HG03521 (cell line): ENCODE results near the gene PLK5.

Source experiments
- ATAC-seq: cut with Tn5 transposase; IDR thresholded peaks from one replicate; pipeline ENCODE4 v1.9.1; 2021; ENCODE audit warnings: mild to moderate bottlenecking, moderate library complexity; ENCODE audit not compliant: unreplicated experiment

The PLK5 gene

DNA sequence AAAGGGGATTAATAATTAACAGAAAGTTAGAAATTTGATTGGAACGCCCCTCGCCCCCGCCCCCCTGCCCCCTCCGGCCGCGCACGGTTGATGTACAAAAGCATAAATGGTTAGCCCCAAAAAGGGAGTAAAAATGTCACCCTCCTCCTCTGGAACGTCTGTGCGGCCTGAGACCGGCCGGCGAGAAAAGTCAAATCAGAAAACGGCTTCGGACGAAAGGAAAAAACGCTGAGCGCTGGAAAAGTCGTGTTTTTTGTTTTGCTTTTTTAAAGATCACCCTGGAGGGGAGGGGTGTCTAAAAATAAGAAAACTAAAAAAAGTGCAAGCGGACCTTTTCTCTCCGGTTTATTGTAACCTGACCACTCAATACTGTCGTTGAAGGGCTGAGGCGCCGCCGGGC, 31.1 kb downstream of the PLK5 start:
- ATAC-seq = no peak

DNA sequence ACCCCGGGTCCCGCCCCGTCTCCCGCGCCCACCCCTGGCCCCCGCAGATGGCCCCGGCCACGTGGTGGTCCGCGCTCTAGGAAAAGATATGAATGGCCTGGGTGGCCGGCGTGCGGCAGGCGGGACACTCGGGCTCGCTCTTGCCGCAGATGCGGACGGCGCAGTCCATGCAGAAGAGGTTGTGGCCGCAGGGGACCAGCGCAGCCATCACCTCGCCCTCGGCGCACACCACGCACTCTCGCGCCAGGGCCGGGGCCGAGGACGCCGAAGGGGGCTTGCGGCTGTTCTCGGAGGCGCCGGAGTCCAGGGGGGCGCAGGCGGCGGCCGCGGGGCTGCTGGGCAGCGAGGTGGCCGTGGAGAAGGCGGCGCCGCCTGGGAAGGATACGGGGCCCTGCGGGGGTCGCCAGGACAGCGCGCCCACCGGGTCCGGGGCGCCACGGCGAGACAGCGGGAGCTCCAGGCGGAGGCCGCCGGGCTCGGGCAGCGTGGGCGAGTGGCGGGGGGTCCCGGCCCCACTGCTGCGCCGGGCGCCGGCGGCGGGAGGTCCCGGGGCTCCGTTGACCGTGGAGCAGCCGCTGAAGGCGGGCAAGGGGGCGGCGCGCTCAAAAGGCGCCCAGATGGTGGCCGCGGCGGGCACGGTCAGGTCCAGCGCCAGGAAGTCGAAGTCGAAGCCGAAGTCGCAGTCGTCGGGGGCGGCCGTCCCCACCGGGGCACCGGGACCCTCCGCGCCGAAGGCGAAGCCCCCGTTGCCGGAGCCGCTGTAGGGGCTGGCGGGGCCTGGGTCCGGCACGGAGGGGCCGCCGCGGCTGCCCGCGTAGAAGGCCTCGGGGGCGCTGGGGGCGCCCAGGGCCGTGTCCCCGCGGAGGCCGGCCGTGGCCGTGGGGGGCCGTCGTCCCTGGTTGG, 31.9 kb downstream of the PLK5 start:
- no peak for ATAC-seq

- ATAC-seq = no peak
Observed at GRCh38 chr19:1556390-1557070, 32.7 kb downstream of the PLK5 start.

DNA sequence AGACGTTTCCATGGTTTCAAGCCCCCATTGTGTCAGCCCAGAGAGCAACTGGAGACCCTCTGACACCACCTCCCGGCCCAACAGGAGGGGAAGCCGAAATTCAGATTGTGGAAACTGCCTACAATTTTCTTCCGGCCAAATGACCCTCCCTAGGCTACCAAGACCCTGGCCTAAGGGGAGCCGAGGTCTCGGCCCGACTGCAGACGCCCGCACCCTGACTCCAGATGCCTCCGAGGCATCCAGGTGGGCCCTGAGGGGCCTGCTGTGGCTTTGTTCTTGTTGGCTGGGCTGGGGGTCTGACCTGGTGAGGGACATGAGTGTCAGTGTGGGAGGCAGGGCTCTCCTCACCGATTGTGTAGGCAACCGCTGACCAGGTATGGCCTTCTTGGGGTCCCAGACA, 34.7 kb downstream of the PLK5 start:
- no peak for ATAC-seq

- no peak for ATAC-seq
Observed at GRCh38 chr19:1560286-1560882, 36.5 kb downstream of the PLK5 start.

- ATAC-seq = no peak
Observed at GRCh38 chr19:1561236-1561842, 37.5 kb downstream of the PLK5 start.

DNA sequence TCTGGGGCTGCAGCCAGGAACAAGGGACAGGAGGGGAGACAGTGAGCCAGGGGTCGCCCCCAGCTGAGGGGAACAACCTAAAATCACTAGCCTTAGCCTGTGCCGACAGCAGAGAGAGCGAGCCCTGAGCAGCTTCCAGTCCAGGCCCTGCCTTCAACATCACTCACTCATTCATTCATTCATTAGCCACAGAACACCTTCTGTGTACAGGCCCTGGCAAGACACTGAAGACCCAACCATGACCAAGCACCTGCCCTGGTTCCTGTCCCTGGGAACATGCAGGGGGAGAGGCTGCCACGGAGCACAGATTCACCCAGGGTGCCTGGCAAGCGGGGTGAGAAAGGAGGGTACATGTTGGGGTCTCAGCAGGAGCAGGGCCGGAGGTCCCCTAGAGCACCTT, 39.4 kb downstream of the PLK5 start:
- ATAC-seq = no peak

- no peak for ATAC-seq
Observed at GRCh38 chr19:1566392-1567115, 42.7 kb downstream of the PLK5 start.

DNA sequence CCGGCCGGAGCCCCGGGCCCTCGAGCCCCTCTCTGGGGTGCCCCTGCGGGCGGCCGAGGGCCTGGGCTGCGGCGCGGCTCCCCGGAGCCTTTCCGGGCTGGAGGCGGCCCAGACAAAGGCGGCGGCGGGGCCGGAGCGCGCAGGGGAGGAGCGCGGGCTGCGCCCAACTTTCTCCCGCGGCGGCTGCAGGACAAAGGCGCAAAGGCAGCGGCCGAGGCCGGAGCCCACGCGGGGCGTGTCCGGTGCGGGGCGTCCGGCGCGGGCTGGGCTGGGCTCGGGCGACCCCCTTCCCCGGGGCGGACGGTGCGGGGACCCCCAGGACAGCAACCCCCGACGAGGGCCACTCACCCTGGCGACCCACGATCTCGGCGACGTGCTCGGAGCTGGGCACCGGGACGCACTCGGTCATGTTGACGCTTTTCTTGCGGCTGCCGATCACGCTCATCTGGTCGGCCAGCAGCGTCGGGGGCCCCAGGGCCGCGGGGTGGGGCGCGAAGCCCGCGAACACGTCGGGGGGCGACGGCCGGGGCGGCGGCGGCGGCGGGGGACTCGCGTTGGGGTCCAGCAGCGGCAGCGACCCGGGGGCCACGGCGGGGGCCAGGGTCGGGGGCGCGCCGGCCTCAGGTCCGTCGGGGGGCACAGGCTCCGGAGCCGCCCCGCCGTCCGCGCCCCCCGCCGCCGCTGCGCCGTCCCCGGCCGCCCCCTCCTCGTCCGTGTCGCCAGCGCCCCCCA, 43.4 kb downstream of the PLK5 start:
- ATAC-seq = no peak

DNA sequence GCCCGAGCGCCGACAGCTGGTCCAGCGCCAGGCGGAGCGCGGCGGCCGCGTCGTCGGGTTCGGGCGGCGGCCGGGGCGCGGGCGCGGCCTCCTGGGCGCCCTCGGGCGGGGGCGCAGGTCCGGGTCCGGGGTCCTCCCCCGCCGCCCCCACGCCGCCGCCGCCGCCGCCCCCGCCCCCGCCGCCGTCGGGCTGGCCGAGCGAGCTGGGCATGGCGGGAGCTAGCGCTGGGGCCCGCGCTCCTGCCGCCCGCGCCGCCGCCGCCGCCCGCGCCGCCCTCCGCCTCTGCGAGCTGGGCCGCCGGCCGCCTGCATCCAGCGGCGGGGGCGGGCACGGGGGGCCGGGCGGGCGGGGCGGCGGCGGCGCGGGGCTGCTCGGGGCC, 44.0 kb downstream of the PLK5 start:
- ATAC-seq = peak; percentile 8

- peak; percentile 67 for ATAC-seq
Observed at GRCh38 chr19:1568320-1569019, 44.6 kb downstream of the PLK5 start, which contains the start of gene MEX3D. Gene MEX3D, minus strand, starts transcription at chr19:1568325. Its CDS starts 267 bp downstream, at chr19:1568058.

- no peak for ATAC-seq
Observed at GRCh38 chr19:1569997-1570396, 46.1 kb downstream of the PLK5 start.

DNA sequence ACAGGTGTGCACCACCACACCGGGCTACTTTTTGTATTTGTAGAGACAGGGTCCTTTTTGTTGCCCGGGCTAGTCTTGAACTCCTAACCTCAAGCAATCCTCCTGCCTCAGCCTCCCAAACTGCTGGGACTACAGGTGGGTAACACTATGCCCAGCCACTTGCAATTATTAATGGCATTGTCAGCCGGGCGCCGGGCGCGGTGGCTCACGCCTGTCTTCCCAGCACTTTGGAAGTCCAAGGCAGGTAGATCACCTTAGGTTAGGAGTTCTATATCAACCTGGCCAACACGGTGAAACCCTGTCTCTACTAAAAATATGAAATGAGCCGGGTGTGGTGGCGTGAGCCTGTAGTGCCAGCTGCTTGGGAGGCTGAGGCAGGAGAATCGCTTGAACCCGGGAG, 47.0 kb downstream of the PLK5 start:
- no peak for ATAC-seq

DNA sequence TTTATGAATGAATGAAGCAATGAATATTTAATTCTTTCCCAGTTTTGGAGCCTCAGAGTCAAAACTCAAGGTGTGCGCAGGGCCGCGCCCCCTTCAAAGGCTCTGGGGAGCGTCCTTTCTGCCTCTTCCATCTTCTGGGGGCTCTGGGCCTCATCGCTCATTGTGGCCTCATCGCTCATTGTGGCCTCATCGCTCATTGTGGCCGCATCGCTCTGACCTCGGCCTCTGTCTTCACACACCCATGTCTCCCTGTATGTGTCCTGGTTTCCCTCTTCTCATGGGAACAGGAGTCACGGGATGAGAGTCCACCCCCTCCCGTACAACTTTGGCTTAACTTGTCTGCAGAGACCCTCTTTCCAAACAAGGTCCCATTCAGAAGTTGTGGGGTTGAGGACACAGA, 47.5 kb downstream of the PLK5 start:
- no peak for ATAC-seq

DNA sequence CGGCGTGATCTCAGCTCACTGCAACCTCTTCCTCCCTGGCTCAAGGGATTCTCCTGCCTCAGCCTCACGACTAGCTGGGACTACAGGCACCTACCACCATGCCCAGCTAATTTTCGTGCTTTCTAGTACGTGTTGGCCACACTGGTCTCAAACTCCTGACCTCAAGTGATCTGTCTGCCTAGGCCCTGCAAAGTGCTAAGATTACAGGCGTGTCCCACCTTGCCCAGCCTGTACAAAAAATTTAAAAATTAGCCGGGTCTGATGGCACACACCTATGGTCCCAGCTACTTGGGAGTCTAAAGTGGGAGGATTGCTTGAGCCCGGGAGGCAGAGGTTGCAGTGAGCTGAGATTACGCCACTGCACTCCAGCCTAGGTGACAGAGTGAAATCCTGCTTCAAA, 48.9 kb downstream of the PLK5 start:
- ATAC-seq = no peak

DNA sequence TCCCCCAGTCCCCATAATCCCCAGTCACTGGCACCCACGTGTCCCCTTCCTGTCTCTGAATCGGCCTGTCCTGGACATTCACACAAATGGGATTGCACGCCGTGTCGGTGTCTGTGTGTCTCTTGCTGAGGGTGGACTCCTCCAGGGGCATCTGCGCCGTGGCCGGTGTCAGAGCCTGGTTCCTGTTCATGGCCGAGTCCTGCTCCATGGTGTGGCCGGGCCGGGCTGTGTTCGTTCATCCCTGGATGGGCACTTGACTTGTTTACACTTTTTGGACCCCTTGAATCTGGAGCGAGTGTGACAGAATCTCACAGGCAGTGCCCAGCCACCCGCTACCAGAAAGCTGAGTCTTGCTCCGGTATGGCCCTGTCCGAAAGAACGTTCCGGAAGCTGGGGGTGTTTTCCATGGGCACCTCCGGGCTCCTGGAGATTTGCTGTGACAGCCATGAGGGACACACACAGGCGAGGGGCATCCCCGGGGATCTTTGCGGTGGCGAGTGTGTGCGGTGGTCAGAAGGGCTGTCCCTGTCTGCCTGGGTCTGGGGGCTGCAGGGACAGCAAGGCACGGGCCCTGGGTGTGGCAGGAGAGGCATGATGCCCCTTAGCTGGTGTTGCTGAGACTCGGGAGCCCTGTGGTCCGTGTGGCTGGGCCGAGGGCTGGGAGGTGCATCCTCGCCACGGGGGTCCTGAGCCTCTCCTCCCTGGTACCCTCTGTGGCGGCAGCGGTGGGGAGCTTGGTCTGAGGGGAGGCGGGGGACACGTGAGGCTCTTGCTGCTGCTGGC, 50.7 kb downstream of the PLK5 start:
- ATAC-seq = no peak

DNA sequence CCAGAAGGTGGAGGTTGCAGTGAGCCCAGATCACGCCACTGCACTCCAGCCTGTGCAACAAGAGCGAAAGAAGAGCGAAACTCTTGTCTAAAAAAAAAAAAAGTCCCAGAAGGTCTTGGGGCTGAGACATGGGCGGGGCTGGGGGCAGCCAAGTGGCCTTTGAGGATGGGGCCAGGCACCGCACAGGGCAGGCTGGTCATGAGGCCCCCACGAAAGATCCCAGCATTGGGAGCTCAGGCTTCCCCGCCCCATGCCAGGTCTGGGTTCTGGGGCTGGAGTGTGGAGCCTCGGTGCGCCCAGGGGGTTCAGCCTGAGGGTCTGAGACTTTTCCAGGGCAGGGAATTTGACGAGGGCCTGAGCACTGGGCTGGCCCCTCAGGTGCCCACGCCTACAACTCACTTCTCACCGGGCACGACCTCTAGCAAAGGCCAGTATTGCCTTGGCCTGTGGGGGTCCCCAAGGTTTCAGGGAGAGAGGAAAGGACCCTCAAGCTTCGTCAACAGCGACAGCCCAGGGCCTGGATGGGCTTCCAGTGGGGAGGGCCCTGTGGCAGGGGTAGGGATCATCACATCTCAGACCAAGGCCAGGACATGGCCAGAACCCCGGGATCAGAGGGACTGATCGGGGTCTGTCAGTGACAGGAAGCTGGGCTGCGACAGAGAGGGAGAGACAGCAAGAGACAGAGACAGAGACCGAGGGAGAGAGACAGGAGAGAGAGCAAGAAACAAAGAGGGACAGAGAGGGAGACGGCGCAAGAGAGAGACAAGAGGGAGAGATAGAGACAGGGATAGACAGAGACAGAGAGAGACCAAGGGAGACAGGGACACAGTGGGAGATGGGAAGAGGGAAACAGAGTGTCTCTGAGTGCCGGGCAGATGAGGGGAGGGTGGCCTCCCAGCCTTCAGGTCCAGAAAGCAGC, 51.7 kb downstream of the PLK5 start:
- no peak for ATAC-seq
